ENCODE results near the gene PAK4. TPM values are rescaled to one million over a fixed set of nuclear protein-coding genes. Genes with fewer than 3 reads are reported as not detected.
"Not testable (repeated sequence)": the region's sequence is repeated elsewhere in the genome, so short reads cannot be mapped to it uniquely, and the experiment has no call there.

Gene PAK4
- polyA plus RNA-seq, 1 donor (not counting 4 experiments of a cell fraction or from before 2014, with no cell fraction given): 11.2 TPM

GRCh38 chr19:39115105-39115847 lies 10.3 kb upstream of the PAK4 start:
- Histone ChIP-seq H3K27me3 (ENCODE audit: control insufficient read depth, extremely low read depth, insufficient read depth, low read length) (no peaks in the 10 kb centered on the region), H3K36me3 (ENCODE audit: control insufficient read depth in 2 of 2, extremely low read depth in 1 of 2, insufficient read depth in 2 of 2, low read length in 2 of 2) (no peaks in the 10 kb centered on the region), H4K20me1 (ENCODE audit: control insufficient read depth, extremely low read depth, insufficient read depth, low read length) (no peaks in the 10 kb centered on the region), H3K9me1 (ENCODE audit: control insufficient read depth, extremely low read depth, insufficient read depth, low read length) (no peaks in the 10 kb centered on the region), H3K4me3 (ENCODE audit: control insufficient read depth in 2 of 3, extremely low read depth in 1 of 3, insufficient read depth in 2 of 3, low read depth in 1 of 3, low read length in 3 of 3) (no peak overlapping the region), H3K79me2 (ENCODE audit: control insufficient read depth, insufficient read depth, low read length) (no peaks in the 10 kb centered on the region), H3K9ac (ENCODE audit: control insufficient read depth, extremely low read depth, insufficient read depth, low read length) (no peak overlapping the region), H3K4me2 (ENCODE audit: control insufficient read depth, extremely low read depth, insufficient read depth, low read depth, low read length) (no peak overlapping the region), H3K9me3 (ENCODE audit: control insufficient read depth, low read depth, low read length) (no peaks in the 10 kb centered on the region), H2AFZ (ENCODE audit: control insufficient read depth, low read length) (no peak overlapping the region), H3K4me1 (ENCODE audit: control insufficient read depth, extremely low read depth, insufficient read depth, low read length) (peaks cover 14% of the 10 kb centered on the region), H3K27ac (ENCODE audit: control insufficient read depth, insufficient read depth, low read length) (no peak overlapping the region)
- TF ChIP-seq EZH2 (IDR thresholded peaks at IDR 0.05; ENCODE audit: low read length): no peak
- TF ChIP-seq CTCF (optimal IDR thresholded peaks at IDR 0.05 in 1 of 3, IDR thresholded peaks at IDR 0.05 in 1 of 3, conservative IDR thresholded peaks at IDR 0.05 in 1 of 3; ENCODE audit: extremely low read depth in 1 of 3, insufficient read depth in 2 of 3, low read length in 3 of 3): no peak
- FAIRE-seq (no peak), DNase-seq (ENCODE audit: low read depth, low spot score) (no peak)
- dilution Hi-C loops (cut with MboI; ENCODE audit: extremely low pct_ligation_motif_present, low sequenced_read_pairs): no loop called here

- H2AFZ ChIP-seq (ENCODE audit: control insufficient read depth, low read length); H3K9me1 ChIP-seq (ENCODE audit: control insufficient read depth, extremely low read depth, insufficient read depth, low read length); H3K4me2 ChIP-seq (ENCODE audit: control insufficient read depth, extremely low read depth, insufficient read depth, low read depth, low read length); H3K27ac ChIP-seq (ENCODE audit: control insufficient read depth, insufficient read depth, low read length); DNase-seq (ENCODE audit: low read depth, low spot score); H3K4me3 ChIP-seq (ENCODE audit: control insufficient read depth in 2 of 3, extremely low read depth in 1 of 3, insufficient read depth in 2 of 3, low read depth in 1 of 3, low read length in 3 of 3); FAIRE-seq; dilution Hi-C loops (cut with MboI; ENCODE audit: extremely low pct_ligation_motif_present, low sequenced_read_pairs); H3K4me1 ChIP-seq (ENCODE audit: control insufficient read depth, extremely low read depth, insufficient read depth, low read length); H3K9ac ChIP-seq (ENCODE audit: control insufficient read depth, extremely low read depth, insufficient read depth, low read length); H4K20me1 ChIP-seq (ENCODE audit: control insufficient read depth, extremely low read depth, insufficient read depth, low read length); H3K79me2 ChIP-seq (ENCODE audit: control insufficient read depth, insufficient read depth, low read length); H3K9me3 ChIP-seq (ENCODE audit: control insufficient read depth, low read depth, low read length); H3K27me3 ChIP-seq (ENCODE audit: control insufficient read depth, extremely low read depth, insufficient read depth, low read length); H3K36me3 ChIP-seq (ENCODE audit: control insufficient read depth in 2 of 2, extremely low read depth in 1 of 2, insufficient read depth in 2 of 2, low read length in 2 of 2): not testable (repeated sequence)
These were observed 8.6 kb upstream of the PAK4 start for GRCh38 chr19:39117023-39117422.

GRCh38 chr19:39119830-39120229 lies 5.8 kb upstream of the PAK4 start:
- Histone ChIP-seq H3K4me1 (ENCODE audit: control insufficient read depth, extremely low read depth, insufficient read depth, low read length) (no peaks in the 10 kb centered on the region), H3K4me2 (ENCODE audit: control insufficient read depth, extremely low read depth, insufficient read depth, low read depth, low read length) (no peak overlapping the region), H3K9ac (ENCODE audit: control insufficient read depth, extremely low read depth, insufficient read depth, low read length) (no peak overlapping the region), H3K79me2 (ENCODE audit: control insufficient read depth, insufficient read depth, low read length) (no peaks in the 10 kb centered on the region), H4K20me1 (ENCODE audit: control insufficient read depth, extremely low read depth, insufficient read depth, low read length) (no peaks in the 10 kb centered on the region), H3K27me3 (ENCODE audit: control insufficient read depth, extremely low read depth, insufficient read depth, low read length) (no peaks in the 10 kb centered on the region), H3K27ac (ENCODE audit: control insufficient read depth, insufficient read depth, low read length) (no peak overlapping the region), H3K9me1 (ENCODE audit: control insufficient read depth, extremely low read depth, insufficient read depth, low read length) (no peaks in the 10 kb centered on the region), H3K36me3 (ENCODE audit: control insufficient read depth in 2 of 2, extremely low read depth in 1 of 2, insufficient read depth in 2 of 2, low read length in 2 of 2) (no peaks in the 10 kb centered on the region), H3K9me3 (ENCODE audit: control insufficient read depth, low read depth, low read length) (no peaks in the 10 kb centered on the region), H2AFZ (ENCODE audit: control insufficient read depth, low read length) (no peak overlapping the region), H3K4me3 (ENCODE audit: control insufficient read depth in 2 of 3, extremely low read depth in 1 of 3, insufficient read depth in 2 of 3, low read depth in 1 of 3, low read length in 3 of 3) (no peak overlapping the region)
- FAIRE-seq (no peak), DNase-seq (ENCODE audit: low read depth, low spot score) (no peak)
- dilution Hi-C loops (cut with MboI; ENCODE audit: extremely low pct_ligation_motif_present, low sequenced_read_pairs): no loop called here
- TF ChIP-seq EZH2 (IDR thresholded peaks at IDR 0.05; ENCODE audit: low read length) (no peak), CTCF (optimal IDR thresholded peaks at IDR 0.05 in 1 of 3, IDR thresholded peaks at IDR 0.05 in 1 of 3, conservative IDR thresholded peaks at IDR 0.05 in 1 of 3; ENCODE audit: extremely low read depth in 1 of 3, insufficient read depth in 2 of 3, low read length in 3 of 3) (no peak)
